Activated CD4-positive, alpha-beta T cell treated with anti-CD3 and anti-CD28 coated beads, Interleukin-2, amount 50 U/mL, for 4 hours (primary cell): ENCODE results near the gene NEIL3.

ENCODE experiments used
- DNase-seq, 2 experiments: peaks; one replicate each; pipeline ENCODE4 v3.0.0-alpha.2; 2020

Gene NEIL3, protein sequence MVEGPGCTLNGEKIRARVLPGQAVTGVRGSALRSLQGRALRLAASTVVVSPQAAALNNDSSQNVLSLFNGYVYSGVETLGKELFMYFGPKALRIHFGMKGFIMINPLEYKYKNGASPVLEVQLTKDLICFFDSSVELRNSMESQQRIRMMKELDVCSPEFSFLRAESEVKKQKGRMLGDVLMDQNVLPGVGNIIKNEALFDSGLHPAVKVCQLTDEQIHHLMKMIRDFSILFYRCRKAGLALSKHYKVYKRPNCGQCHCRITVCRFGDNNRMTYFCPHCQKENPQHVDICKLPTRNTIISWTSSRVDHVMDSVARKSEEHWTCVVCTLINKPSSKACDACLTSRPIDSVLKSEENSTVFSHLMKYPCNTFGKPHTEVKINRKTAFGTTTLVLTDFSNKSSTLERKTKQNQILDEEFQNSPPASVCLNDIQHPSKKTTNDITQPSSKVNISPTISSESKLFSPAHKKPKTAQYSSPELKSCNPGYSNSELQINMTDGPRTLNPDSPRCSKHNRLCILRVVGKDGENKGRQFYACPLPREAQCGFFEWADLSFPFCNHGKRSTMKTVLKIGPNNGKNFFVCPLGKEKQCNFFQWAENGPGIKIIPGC

GRCh38 chr4:177309522-177310371 is at the start of gene NEIL3:
NEIL3 (plus strand) TSS chr4:177309874; CDS start chr4:177309954, 80 bp downstream.
- peak; percentile 94 to 96 for DNase-seq

GRCh38 chr4:177263818-177264217 is 45.9 kb upstream of the NEIL3 start:
- DNase-seq = no peak

- DNase-seq = no peak
These were observed 44.8 kb upstream of the NEIL3 start for GRCh38 chr4:177264788-177265422.

- no peak for DNase-seq
These were observed 43.9 kb upstream of the NEIL3 start for GRCh38 chr4:177265729-177266128.

- DNase-seq = no peak
These were observed 43.2 kb upstream of the NEIL3 start for GRCh38 chr4:177266506-177266905.

- no peak for DNase-seq
These were observed 41.8 kb upstream of the NEIL3 start for GRCh38 chr4:177267911-177268310.

DNA sequence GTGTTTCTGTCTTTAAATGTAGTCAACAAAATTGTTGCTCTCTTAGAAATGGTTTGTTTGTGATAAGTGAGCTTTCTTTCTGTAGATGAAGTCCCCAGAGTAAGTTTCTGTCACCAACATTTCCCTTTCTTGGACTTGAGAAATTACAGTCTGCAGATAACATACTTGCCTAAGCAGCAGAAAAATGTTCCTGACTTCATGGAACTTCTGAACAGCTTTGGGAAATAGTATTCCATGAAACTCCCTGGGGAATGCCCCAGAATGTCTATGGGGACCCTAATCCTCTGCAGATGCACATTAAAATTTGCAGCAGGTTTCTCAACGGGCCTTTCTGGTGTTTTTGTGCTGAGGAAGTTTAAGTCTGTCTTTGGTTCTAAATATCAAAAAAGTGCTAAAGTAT is 38.6 kb upstream of the NEIL3 start:
- DNase-seq = no peak

GRCh38 chr4:177271915-177272766 is 37.5 kb upstream of the NEIL3 start:
- DNase-seq = no peak

DNA sequence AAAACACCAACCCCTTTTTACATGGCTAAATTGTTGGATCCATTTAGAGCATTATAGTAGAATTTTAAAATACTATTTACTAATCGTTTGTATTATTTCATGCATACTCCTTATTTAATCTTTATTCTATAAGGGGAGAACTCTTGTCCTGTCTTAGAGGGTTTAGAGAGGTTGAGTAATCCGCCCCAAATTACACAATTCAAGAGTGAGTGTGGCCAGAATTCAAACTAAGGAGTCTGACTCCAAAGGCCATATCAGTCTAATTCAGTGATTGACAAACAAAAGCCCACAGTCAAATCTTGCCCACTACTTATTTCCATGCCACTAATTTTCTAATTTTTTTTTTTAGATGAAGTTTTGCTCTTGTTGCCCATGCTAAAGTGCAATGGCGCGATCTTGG is 33.7 kb upstream of the NEIL3 start:
- no peak for DNase-seq

DNA sequence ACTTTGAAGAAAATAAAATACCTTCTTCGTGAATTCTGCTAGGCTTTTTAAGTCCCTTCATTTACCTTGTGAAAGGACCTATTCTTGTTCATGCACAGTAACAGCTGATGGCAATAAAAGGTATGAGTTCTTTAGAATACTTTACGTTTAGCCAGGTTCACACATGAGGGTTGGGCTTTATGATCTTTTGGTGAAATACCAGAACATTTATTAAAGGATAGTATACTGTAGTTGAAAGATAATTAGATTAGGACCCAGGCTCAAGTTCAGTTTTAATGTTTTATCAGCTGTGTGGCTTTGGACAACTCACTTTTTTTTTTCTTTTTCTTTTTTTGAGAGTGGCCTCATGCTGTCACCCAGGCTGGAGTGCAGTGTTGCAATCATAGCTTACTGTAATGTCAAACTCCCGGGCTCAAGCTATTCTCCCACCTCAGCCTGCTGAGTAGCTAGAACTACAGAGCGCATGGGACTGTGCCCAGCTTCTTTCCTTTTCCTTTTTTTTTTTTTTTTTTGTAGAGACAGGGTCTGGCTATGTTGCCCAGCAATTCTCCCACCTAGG is 28.2 kb upstream of the NEIL3 start:
- DNase-seq = no peak

- no peak for DNase-seq
These were observed 27.3 kb upstream of the NEIL3 start for GRCh38 chr4:177282284-177282835.

DNA sequence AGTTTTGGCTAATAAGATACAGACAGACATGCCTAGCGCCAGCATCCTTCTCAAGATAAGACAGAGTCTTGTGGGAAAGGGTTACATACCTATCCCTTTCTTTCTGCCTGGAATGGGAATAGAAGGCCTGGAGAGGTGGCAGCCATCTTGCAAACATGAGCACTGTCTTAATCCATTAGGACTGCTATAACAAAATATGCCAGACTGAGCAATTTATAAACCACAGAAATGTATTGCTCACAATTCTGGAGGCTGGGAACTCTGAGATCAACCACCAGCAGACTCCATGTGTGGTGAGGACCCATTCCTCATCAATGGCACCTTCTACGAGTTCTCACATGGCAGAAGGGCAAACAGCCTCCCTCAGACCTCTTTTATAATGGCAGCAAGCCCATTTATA is 26.5 kb upstream of the NEIL3 start:
- no peak for DNase-seq

GRCh38 chr4:177285953-177286352 is 23.7 kb upstream of the NEIL3 start:
- DNase-seq = no peak

DNA sequence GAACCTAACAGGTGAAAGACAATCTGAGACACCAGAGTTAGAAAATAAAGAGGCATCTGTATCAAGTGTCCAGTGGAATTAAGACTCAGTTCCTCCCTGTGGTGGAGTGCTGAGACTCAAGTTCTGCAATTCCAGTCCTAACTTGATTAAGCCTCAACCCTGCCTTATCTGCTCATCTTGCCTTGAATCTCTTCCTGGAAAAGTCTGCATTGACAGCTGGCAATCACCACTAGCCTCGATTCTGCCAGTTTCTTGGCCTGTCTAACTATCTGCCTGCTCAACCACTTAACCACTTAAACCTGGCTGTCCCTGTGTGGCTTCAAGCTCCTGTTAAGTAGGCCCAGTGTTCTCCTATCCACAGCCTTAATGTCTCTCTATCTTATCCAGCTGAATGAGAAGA is 22.4 kb upstream of the NEIL3 start:
- no peak for DNase-seq

- DNase-seq = no peak
These were observed 21.3 kb upstream of the NEIL3 start for GRCh38 chr4:177288335-177288734.

DNA sequence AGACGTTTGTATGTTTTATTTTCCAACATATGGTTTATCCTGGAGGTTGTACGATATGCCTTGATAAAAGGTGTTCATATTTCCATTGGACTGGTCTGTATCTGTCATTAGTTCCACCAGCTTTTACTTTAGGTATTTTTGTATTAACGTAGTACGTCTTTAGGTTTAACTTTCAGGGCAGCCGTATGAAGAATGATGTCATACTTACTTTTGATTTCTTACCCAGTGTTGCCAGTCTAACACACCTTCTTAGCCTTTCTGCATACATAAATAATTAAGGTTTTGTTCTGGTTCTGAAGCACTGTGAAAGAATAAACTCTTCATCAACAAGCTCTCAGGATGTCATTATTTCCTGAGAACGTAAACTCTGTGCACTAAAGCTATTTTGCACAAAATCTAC is 18.9 kb upstream of the NEIL3 start:
- no peak for DNase-seq

- DNase-seq = no peak
These were observed 17.5 kb upstream of the NEIL3 start for GRCh38 chr4:177292171-177292570.

GRCh38 chr4:177293208-177294033 is 16.3 kb upstream of the NEIL3 start:
- no peak for DNase-seq

- DNase-seq = no peak
These were observed 11.8 kb upstream of the NEIL3 start for GRCh38 chr4:177297785-177298391.

- no peak for DNase-seq
These were observed 8.5 kb upstream of the NEIL3 start for GRCh38 chr4:177301126-177301639.
